ENCODE data around the gene PFKP.

DNA sequence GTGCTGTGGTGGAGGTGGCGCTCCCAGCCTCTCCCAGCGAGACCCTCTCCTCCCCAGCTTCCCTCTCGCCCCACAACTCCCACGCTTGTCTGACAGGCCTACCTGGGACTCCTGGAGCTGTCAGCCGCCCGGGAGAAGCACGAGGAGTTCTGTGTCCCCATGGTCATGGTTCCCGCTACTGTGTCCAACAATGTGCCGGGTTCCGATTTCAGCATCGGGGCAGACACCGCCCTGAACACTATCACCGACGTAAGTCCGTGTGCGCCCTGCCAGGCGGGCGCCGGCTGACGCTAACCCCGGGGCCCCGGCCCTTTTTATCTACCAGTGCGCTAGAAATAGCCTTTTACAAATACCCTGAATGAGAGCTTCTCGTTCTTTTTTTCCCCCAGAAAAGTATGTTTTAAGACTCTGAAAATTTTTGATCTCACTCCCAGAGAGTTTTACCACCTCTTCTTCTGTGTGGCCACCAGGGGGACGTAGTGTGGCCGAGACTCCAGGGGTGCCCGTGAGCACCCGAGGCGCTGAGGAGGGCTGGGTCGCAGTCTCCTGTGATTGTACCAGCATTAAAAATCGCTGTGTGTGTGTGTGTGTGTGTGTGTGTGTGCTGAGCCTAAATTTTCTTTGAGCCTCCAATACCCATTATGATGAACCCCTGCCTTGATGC lies 52.6 kb downstream of the PFKP start:
- TF ChIP-seq, protein P1, sequence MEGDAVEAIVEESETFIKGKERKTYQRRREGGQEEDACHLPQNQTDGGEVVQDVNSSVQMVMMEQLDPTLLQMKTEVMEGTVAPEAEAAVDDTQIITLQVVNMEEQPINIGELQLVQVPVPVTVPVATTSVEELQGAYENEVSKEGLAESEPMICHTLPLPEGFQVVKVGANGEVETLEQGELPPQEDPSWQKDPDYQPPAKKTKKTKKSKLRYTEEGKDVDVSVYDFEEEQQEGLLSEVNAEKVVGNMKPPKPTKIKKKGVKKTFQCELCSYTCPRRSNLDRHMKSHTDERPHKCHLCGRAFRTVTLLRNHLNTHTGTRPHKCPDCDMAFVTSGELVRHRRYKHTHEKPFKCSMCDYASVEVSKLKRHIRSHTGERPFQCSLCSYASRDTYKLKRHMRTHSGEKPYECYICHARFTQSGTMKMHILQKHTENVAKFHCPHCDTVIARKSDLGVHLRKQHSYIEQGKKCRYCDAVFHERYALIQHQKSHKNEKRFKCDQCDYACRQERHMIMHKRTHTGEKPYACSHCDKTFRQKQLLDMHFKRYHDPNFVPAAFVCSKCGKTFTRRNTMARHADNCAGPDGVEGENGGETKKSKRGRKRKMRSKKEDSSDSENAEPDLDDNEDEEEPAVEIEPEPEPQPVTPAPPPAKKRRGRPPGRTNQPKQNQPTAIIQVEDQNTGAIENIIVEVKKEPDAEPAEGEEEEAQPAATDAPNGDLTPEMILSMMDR (IDR thresholded peaks at IDR 0.05) = peak in 2 of 6 experiments; percentile 17 to 27
- TF ChIP-seq POLR2A (IDR thresholded peaks at IDR 0.05) = no peak
